HG02610 (cell line): Measurements from ENCODE around the gene NDUFAF3.

Source experiments
- ATAC-seq: cut with Tn5 transposase; IDR thresholded peaks from one replicate; pipeline ENCODE4 v1.9.1; 2021; ENCODE audit warnings: mild to moderate bottlenecking, moderate library complexity; ENCODE audit not compliant: unreplicated experiment

Gene NDUFAF3, protein sequence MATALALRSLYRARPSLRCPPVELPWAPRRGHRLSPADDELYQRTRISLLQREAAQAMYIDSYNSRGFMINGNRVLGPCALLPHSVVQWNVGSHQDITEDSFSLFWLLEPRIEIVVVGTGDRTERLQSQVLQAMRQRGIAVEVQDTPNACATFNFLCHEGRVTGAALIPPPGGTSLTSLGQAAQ

DNA sequence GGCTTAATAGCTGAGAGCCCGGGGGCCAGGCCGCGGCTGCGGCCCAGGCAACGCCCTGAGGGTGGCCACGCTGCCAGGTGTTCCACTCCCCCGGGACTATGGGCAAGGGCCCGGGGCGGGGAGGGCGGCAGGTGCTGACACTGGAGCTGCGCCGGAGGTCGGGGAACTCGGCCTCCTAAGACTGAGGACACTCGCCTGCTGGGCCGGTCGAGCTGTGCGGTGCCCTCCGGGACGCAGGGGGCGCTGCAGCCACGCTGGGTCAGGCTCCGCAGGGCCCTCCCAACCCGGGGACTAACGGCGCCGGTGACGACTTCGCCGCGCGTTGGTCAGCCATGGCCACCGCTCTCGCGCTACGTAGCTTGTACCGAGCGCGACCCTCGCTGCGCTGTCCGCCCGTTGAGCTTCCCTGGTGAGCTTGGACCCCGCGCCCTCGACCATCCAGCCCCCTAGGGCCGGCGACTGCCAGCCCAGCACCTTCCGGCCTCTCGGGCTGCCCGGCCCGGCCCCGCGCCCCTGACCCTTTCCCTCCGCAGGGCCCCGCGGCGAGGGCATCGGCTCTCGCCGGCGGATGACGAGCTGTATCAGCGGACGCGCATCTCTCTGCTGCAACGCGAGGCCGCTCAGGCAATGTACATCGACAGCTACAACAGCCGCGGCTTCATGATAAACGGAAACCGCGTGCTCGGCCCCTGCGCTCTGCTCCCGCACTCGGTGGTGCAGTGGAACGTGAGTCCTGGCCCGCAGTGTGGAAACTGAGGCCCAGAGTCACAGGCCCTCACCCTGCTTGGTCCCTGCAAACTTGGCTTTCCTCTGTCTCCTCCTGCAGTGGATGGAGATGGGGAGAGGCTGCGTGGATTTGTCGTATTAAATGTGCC, at the start of gene NDUFAF3:
Gene NDUFAF3 (plus strand): TSS at position 309 of the 875 bp plus-strand sequence. CDS start 24 bp downstream, at position 333.
- peak; percentile 62 for ATAC-seq

DNA sequence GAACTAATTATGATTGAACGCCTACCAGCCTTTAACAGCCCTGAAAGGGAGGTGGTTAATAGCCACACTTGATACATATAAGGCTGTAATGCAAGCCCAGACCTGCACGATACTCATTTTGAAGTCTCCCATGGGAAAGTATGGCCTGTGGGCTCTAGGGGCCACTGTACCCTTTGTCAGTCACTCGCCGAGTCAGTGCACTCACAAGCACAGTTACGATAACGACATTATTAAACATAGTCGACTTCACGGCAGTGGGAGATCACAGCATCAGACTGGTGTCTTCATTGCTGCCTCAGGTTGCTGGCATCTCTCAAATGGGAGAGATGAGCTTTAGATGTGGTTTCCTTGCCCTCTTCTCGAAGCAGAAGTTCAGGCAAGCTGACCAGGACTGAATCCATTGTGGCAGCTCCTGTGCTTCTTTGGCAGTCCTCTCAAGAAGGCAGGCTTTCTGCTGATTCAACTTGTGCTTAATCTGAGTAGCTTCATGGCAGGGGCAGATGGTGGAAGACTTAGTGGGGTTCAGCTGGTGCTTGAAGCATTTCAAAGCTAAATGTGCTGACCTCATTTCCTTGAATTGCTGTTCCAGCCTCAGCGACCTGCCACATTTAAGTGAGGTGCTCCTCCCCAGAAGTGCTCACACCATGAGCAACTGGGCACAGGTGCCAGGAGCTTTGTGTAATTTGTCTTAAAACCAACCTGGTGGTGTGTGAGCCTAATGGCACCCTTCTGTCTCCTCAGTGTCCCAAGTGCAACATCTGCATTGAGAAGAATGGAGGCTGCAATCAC, 47.7 kb upstream of the NDUFAF3 start:
- no peak for ATAC-seq

DNA sequence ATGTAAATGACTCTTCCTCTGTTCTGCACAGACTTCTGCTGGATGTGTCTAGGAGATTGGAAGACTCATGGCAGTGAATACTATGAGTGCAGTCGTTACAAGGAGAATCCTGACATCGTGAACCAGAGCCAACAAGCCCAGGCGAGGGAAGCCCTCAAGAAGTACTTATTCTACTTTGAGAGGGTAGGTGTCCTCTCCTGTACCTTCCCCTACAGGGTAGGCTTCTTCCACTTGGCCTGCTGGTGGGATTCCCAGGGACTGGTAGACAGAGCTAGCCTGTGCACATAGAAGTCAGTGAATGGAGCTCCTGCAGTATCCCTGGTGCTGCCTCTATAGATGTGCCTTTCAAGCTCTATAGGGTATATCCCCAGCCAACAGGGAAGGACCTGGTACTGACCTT, 42.5 kb upstream of the NDUFAF3 start:
- no peak for ATAC-seq

DNA sequence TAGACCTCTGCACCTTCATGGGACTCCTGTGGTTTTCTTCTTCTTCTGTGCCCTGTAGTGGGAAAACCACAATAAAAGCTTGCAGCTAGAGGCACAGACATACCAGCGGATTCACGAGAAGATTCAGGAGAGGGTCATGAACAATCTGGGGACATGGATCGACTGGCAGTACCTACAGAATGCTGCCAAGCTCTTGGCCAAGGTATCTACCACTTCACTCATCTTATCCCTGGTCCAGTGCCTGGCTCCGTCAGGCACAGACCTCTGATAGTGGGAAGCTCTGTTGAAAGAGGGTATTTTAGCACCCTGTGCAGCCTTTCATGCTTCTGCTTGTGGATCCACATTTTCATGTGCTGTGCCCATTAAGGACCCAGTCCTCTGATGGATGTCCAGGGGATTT, 41.6 kb upstream of the NDUFAF3 start:
- ATAC-seq = no peak

DNA sequence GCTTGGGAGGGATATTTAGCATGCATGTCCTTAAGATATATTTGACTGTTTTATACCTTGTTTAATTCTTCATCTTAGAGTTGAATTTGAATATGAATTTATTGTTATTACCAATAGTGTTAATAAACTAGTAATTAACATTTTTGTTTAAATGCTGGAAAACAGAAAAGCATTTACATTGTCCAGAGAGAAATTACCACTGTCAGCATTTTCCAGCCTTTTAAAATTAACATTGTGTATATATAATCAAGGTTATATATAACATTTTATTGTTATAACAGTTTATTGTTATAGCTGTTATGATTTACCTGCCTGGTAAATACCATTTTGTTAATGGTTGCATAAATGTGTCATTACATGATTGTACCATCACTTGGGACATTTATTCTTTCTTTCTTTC, 39.9 kb upstream of the NDUFAF3 start:
- ATAC-seq = no peak

DNA sequence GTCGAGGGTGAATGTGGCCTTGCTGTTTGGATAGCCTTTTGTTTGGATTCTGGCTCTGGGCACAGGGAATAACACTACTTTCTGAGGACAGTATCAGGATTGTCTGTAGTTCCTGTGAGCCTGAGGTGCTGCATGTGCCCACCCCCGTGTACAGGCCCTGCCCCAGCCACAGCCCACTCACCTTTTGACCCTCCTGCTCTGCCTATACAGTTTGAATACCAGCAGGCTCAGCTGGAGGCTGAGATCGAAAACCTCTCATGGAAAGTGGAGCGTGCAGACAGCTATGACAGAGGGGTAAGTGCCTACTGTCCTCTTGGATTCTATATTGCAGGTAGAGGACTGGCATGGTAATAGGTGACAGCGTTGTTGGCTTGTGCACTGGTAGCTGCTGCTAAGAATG, 39.2 kb upstream of the NDUFAF3 start:
- no peak for ATAC-seq

DNA sequence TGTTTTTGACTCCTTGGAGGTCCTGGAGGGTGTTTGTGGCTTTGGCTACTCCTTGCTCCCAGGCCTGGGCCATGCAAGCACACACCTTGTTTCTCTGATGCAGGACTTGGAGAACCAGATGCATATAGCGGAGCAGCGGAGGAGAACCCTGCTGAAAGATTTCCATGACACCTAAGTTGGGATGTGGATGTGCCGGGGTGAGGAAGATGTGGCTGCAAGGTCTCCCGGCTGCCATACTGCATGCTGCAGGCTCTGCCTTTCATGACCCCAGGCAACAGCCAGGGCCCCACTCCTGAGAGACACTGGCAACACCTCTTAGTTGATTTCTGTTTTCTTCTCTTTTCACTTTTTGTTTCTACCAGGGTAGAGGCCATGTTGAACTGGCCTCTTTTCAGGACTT, 38.8 kb upstream of the NDUFAF3 start:
- no peak for ATAC-seq

DNA sequence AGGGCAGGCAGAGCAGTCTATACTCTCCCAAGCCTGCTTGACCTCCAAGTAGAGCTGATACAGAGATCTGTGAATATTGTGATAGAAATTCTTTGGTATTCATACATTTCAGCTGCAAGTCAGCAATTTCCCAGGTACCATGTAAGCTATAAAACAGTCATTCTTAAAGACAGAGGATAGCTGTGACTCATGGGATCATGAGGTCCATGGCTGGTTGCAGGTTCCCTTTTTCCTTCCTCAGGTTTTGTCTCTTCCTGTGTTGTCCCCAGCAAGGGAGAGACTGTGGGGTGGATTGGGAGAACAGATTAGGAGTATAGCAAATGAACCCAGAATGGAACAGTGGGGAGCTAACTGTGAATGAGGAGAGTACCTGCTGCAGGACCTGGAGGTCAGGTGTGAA, 37.3 kb upstream of the NDUFAF3 start:
- no peak for ATAC-seq

DNA sequence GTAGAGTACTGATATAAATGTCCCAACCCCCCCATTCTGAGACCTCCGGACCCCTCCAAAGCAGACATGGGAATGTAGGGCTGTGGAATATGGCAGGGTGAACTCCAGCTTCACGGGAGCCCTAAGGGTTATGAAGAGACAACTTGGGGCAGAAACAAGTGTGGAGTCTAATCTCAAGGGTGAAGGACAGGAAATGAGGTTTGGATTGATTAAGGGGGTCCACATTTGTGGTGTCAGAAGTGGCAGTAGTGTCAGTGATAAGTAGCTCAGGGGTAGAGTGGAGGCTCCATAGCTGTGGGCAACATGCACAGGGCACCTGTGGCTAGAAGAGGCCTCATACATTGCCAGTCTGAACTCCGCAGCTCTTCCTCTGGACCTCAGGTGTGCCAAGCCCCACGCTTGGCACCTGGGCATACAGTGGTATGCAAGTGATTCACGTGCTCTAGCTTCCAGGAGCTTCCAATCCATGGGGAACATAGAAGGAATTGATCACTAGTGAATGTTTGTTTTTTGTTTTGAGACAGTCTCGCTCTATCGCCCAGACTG, 36.0 kb upstream of the NDUFAF3 start:
- no peak for ATAC-seq

DNA sequence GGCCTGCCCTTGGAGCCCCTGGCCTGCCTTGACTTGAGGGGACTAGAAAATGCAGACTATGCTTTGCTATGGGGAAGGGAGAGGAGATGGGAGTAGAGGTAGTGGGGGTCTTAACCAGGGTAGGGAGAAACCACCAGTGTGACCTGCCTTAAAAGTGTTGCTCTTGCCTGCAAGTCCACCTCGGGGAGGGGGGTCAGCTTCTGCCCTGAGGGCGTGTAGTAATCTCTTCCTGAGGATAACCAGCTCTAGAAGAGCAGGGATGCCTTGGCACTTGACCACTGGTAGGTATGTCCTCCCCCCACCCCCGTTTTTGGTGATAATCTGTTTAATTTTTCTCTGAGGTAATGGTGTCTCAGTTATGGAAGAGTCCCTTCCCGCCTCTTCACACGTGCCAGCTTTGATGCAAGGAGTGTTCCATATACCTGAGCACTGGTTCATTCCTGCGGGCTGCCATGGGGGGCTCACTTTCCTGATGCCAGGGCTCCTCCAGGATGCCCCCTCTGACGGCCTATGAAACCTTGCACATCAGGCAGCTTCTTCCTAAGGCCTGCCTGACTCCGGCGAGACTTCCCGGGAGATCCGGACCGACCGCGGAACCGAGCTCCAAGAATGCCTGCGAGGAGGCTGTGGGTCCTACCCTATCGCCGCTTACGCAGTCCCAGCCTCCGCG, 32.7 kb upstream of the NDUFAF3 start:
- ATAC-seq = no peak

DNA sequence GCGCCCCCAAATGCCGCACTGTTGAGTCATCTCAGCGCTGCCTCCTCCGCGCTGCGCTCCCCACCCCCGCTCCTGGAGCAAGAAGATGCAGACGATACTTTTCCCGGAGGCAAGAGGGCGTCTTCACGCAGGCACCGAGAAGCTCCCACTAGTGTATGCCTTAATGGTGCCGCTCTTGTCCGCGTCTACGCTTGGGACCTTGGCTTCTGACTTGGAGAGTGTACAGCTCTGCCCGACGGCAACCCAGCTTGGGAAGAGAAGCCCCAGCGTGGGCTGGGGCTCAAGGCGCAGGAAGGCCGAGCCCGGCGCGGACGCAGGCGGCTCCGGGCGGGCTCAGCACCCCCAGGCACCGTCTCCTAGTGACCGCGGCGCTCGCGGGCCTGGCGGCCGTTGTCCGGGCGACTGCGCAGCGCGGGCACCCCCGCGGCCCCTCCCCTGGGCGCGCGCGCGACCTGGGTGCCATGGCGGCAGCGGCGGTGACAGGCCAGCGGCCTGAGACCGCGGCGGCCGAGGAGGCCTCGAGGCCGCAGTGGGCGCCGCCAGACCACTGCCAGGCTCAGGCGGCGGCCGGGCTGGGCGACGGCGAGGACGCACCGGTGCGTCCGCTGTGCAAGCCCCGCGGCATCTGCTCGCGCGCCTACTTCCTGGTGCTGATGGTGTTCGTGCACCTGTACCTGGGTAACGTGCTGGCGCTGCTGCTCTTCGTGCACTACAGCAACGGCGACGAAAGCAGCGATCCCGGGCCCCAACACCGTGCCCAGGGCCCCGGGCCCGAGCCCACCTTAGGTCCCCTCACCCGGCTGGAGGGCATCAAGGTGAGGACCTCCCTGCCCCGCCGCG, 31.9 kb upstream of the NDUFAF3 start, which contains the start of gene P4HTM:
Gene P4HTM (plus strand): TSS at position 446 of the 840 bp plus-strand sequence. CDS start 16 bp downstream, at position 462.
- ATAC-seq = peak; percentile 51

DNA sequence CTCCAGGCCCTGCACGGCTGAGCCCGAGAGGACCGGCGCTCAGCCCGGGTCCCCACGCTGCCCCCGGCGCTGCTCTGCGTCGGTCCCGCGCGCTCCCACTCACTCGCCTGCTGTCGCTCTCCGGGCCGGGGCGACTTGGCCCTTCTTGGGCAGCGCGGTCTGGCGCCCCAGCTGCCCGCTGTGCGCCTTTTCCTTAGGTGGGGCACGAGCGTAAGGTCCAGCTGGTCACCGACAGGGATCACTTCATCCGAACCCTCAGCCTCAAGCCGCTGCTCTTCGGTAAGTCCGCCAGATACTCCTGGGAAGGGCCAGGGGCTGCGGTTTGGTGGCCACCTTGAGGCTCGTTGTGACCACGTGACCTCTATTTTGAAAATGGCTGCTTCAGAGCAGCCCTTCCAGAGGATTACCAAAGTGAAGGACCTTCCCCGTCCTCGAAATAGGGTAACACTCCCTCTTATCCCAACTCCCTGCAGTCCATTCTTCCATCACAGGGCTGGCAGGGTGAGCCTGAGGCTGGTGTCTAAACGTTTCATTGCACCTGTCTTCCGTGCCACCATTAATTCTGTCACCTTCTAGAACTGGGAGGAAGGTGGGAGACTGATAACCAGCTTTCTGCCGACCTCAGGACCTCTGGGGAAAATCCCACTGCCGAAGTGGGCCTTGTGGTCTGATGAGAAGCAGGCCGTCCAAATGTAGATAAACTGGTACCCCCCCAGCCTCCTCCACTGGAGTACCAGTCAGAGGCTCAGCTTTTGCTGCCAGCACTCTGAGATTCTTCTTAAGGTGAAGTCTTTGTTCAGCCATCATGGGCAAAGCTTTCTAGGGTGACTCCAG, 31.1 kb upstream of the NDUFAF3 start:
- no peak for ATAC-seq

DNA sequence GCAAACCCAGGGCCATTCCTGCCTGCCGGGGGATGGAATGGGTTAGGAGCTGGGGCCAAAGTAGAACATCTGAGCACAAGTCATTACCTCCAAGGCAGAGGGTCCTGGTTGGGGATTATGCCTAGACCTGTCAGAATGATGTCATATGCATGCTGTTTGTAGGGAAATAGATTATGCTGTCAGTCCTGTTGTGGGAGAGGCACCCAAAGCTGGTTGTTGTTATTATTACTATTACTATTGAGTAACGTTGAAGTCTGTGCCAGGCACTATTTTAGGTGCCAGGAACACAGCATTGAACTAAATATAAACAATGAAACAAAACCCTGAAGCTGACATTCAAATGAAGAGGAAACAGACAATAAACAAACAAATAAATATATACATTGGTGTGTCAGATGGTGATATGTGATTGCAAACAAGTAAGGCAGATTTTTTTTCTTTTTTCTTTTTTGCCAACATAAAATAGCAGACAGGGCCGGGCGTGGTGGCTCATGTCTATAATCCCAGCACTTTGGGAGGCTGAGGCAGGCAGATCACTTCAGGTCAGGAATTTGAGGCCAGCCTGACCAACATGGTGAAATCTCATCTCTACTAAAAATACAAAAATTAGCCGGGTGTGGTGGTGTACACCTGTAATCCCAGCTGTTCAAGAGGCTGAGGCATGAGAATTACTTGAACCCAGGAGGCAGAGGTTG, 29.9 kb upstream of the NDUFAF3 start:
- ATAC-seq = no peak

DNA sequence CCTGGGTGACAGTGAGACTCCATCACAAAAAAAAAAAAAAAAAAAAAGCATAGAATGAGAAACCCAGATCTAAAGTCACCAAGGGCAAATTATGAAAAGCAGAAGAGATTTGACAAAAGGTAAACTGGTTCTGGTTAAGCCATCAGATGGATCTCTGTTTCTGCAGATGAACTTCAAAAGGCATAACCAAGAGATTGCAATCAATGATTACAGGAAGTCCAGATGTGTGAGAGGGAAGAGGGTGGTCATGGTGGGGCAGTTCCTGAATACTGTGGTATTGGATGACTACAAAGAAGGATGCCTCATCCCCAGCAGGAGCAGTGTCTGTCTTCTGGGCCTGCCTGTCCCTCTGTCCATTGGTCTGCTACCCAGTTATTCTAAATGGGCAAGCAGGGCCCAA, 28.1 kb upstream of the NDUFAF3 start:
- ATAC-seq = no peak

DNA sequence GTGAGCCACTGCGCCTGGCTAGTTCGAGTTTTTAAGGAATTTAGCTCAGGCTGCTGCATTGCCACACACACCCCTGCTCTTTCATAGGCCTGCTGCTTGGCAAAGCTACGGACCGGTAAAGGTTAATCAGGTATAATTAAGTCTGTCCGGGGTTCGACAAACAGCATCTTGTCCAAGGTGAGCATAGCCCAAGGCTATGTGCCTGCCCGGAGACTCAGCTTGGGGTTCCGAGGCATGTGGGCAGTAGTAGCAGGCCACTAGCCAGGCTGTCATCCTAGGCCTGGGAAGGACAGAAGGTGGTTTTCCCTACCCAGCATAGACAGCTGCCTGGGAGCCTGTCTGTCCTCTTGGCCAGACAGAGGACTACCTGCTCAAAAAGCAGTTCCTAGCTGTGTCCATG, 25.3 kb upstream of the NDUFAF3 start:
- ATAC-seq = no peak

DNA sequence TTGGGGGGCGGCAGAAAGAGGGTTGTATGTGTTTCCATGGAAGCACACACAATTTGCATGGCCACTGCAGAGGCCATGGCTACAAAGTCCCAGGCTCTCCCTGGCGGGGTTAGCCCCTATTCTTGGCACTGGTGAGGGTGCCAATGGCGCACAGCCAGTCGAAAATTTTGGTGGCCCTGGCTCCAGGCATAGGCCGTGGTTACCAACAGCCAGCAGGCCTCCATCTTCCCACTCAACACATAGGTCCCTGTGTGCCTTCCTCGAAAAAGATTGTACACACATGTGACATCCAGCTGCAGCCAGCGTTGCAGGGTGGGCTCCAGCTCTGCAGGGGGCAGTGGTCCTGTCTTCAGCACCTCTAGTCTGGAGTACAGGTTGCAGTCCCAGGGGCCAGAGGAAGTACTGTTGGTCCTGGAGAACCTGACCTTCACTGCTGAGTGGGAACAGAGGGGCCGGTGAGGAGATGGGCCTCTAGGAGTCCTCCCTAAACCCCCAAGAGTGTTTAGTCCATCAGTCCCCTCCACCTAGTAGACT, 24.8 kb upstream of the NDUFAF3 start:
- ATAC-seq = no peak

DNA sequence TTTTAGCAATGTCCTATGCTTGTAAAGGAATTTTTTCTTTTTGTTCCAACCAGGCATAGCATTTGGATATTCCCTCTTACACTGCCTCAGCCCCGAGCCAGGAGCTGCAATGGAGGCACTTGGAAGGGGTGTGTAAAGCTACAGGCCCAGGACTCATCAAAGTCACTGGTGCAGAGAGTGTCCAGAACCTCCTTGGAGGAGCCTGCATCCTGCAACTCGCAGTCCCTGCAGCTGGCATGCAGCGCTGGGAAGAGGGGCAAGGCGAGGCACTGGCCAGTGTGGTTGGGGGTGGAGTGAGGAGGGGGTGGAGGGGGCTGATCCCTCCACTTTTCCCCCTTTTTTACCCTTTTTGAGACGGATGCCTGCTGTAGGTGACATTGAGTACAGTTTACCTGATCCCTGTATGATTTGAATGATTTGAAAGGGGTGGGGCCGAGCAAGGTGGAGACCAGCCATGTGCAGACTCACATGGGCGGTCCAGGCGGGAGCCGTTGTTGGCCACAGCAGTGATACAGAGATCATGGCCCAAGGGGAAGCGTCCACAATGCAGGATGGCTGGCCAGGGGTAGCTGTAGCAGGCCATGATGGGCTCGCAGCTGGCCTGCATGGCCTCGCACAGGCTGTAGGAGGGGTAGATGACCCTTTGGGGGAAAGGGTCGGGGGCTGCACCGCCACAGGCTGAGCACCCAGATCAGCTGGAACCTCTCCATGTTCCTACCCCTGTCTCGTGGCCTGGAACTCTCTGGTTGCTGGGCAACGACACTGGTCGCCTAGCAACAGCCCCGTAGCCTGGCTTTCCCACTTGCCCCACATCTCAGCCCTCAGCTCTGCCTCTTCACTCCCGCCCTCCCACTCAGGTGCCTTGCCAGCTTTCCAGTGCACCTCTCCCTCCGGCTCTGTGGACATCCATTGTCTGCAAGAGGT, 23.9 kb upstream of the NDUFAF3 start:
- ATAC-seq = no peak
